Retinal pigment epithelial cell (primary cell): ENCODE measurements around the gene PPP1R13L.

Source experiments
- DNase-seq: peaks from one replicate; pipeline ENCODE4 v3.0.0-alpha.2; 2010; ENCODE audit warnings: low read depth
- H3K4me3 ChIP-seq: 2 replicates; pipeline ENCODE4 v1.5.1; 2011; ENCODE audit warnings: mild to moderate bottlenecking, low read length, control low read depth, moderate library complexity
- CTCF ChIP-seq: conservative IDR thresholded peaks from 2 replicates; pipeline ENCODE4 v1.5.1; 2011; ENCODE audit warnings: low read depth, low read length, control low read depth, inconsistent platforms

Gene PPP1R13L

DNA sequence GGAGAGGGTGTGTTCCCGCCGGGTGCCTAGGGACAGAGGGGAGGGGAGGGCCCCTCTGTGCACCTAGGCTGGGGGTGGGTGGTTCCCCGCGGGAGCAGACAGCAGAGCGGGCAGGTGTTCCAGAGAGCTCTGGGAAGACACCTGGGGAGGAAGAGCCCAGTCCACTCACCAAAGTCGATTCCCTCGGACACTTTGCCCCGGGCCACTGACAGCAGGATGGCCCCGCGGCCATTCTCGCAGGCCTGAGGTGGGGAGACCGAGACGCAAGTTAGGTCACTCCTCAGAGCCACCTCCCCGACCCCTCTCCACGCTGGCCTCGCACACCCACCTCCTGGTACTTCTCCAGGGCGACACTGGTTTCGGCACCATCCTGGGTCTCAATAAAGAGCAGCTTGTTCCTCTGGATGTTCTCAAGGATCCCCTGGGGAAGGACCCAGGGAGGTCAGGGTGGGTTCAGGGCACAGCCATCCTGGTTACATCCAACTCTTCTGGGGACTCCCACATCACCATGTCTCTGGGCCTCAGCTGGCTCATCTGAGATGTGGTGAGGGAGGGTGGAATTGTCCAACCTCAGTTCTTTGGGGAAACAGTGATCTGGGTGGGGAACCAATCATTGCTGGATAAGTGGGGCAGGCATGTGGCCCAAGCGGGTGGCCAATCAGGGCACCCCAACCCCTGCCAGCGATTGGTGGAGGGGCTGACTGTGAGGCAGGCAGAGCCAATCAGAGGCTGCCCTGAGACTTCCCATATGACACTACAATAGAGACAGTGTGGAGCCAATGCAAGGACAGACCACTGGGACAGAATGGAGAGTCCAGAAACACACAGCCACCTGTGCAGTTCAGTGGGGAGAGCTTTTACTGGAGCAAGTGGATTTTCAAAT, 51.7 kb downstream of the PPP1R13L start:
- no peak for TF ChIP-seq CTCF
- DNase-seq: no peak
- H3K4me3 ChIP-seq: no peak overlapping the region

GRCh38 chr19:45352471-45352870, 52.4 kb downstream of the PPP1R13L start:
- no peak for DNase-seq
- H3K4me3 ChIP-seq: no peak overlapping the region
- TF ChIP-seq CTCF: no peak

- TF ChIP-seq CTCF: no peak
These were observed 52.8 kb downstream of the PPP1R13L start for GRCh38 chr19:45352062-45352461.

DNA sequence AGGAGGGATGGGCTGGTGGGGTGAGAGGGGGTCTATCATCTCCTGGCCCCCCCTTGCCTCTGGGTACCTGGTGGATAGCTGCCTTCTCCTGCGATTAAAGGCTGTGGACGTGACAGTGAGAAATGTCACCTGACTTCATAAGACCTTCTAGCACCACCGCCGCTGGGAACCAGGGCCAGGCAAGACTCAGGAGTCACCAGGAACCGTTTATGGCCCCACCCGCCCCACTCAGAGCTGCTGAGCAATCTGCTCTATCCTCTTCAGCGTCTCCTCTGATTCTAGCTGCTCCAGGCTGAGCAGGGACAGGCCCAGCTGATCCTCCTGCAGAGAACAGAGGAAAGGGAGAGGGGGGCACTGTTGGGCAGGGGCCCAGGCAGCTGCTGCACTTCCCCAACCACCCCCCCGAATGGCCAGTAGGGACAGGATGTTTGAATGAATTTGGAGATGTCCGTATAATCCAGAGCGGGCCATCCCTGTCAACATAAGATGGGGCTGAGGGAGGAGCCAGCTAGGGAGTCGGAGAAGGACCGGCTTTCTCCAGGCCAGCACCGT, 53.4 kb downstream of the PPP1R13L start:
- no peak for DNase-seq
- no peak for TF ChIP-seq CTCF
- H3K4me3 ChIP-seq: no peak overlapping the region

More at GRCh38 chr19:45352062-45352461, 52.8 kb downstream of the PPP1R13L start:
- DNase-seq: no peak
- H3K4me3 ChIP-seq: no peak overlapping the region

DNA sequence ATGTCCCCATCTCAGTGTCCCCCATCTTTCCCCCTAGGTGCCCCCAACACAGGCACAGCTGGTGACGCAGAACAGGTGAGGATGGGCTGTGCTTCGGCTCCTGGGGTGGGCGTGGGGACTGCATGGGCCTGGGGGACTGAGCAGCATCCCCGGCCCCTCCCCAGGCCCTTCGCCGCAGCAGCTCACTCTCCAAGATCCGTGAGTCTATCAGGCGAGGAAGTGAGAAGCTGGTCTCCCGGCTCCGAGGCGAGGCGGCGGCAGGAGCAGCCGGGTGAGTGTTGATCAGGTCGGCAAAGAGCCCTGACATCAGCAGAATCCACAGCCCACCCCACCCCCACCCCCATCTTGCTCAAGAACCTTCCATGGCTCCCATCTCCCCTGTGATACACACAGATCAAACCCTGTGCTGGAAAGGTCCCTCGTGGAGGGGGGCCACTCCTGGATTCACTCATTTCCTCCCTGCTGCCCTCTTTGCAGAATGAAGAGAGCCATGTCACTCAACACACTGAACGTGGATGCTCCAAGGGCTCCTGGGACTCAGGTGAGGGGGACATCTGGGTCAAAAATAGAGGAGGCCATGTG, 54.3 kb downstream of the PPP1R13L start:
- no peak overlapping the region for H3K4me3 ChIP-seq
- TF ChIP-seq CTCF: no peak
- no peak for DNase-seq

DNA sequence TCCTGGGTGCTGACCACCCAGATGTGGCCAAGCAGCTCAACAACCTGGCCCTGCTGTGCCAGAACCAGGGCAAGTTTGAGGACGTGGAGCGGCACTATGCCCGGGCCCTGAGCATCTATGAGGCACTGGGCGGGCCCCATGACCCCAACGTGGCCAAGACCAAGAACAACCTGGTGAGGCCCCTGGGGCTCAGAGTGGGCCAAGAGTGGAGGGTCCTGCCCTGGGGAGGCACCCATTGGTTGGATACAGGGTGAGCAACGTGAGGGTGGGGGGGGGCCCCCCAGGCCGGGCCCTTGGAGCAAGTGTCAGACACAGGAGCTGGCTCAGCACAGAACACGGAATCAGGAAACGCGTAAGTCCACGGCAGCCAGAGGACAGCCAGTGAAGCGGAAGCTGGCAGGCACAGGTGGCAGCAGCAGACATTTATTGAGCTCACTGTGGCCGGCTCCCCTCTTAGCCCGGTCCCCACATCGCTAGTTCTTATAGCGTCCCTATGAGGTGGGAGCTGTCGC, 55.4 kb downstream of the PPP1R13L start:
- H3K4me3 ChIP-seq: no peak overlapping the region
- TF ChIP-seq CTCF: no peak
- no peak for DNase-seq
